ENCODE measurements around the gene C11orf52. TPM values are rescaled to one million over a fixed set of nuclear protein-coding genes. Genes with fewer than 3 reads are reported as not detected.

C11orf52 gene
- total RNA-seq, 2 experiments from 2014 or later: not detected

DNA sequence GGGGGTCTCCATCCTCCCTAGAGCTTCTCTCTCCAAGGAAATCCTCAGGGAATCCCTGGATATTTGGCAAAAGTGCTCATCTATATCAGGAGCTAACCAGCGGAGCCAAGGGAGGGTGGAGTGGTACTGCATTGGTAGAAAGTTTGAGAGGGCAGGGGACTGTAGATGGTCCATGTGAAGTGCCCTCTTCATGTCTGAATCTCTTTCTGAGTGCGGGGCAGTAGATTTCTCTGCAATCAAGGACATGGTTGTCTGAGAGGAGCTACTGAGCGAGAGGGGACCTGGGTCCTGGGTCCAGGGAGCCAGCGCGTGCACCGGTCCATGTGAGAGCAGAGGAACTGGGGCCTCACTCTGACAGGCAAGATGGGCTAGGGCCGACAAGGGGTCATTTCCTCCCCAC lies 19.1 kb downstream of the C11orf52 start:
- DNase-seq (no peak), ATAC-seq (no peak)
- intact Hi-C loops (cut with micrococcal nuclease): loop anchor here (5.0 to 10.0 kb wide), 2 partner anchors 39 to 87 kb away; partner anchors contain the start of gene DLAT
- ChIA-PET POLR2A (interaction anchor here (0.8 to 3.2 kb wide), 5 partner anchors 11 to 146 kb away, joined by 3 to 16 read pairs (median 3); no protein-coding TSS in a partner anchor), CTCF (interaction anchor here (0.6 to 19.6 kb wide), 4 partner anchors 9 to 368 kb away, joined by 3 to 223 read pairs (median 8); no protein-coding TSS in a partner anchor)
- Mint-ChIP-seq H3K4me3 (peak overlapping the region; percentile 75), H3K36me3 (ENCODE audit: low read depth) (no peaks in the 10 kb centered on the region), H3K27me3 (no peaks in the 10 kb centered on the region), H3K4me1 (ENCODE audit: low read depth) (peaks cover 57% of the 10 kb centered on the region), H3K9me3 (no peaks in the 10 kb centered on the region), H3K27ac (peak overlapping the region; percentile 82)
- TF ChIP-seq, protein P1, sequence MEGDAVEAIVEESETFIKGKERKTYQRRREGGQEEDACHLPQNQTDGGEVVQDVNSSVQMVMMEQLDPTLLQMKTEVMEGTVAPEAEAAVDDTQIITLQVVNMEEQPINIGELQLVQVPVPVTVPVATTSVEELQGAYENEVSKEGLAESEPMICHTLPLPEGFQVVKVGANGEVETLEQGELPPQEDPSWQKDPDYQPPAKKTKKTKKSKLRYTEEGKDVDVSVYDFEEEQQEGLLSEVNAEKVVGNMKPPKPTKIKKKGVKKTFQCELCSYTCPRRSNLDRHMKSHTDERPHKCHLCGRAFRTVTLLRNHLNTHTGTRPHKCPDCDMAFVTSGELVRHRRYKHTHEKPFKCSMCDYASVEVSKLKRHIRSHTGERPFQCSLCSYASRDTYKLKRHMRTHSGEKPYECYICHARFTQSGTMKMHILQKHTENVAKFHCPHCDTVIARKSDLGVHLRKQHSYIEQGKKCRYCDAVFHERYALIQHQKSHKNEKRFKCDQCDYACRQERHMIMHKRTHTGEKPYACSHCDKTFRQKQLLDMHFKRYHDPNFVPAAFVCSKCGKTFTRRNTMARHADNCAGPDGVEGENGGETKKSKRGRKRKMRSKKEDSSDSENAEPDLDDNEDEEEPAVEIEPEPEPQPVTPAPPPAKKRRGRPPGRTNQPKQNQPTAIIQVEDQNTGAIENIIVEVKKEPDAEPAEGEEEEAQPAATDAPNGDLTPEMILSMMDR (IDR thresholded peaks at IDR 0.05): no peak

GRCh38 chr11:111938687-111939160 lies 20.0 kb downstream of the C11orf52 start:
- TF ChIP-seq, protein P1 (IDR thresholded peaks at IDR 0.05): no peak
- ChIA-PET POLR2A (interaction anchor here (0.7 to 3.2 kb wide), 6 partner anchors 11 to 146 kb away, joined by 3 to 16 read pairs (median 4); no protein-coding TSS in a partner anchor), CTCF (interaction anchor here (2.0 to 19.6 kb wide), 2 partner anchors 13 to 42 kb away, joined by 12 to 223 read pairs; no protein-coding TSS in a partner anchor)
- intact Hi-C loops (cut with micrococcal nuclease): loop anchor here (5.0 to 10.0 kb wide), 2 partner anchors 39 to 86 kb away; partner anchors contain the start of gene DLAT
- no peaks in the 10 kb centered on the region for H3K9me3 Mint-ChIP-seq
- peaks cover 54% of the 10 kb centered on the region for H3K4me1 Mint-ChIP-seq (ENCODE audit: low read depth)
- H3K36me3 Mint-ChIP-seq (ENCODE audit: low read depth): no peaks in the 10 kb centered on the region
- peak; percentile 59 for ATAC-seq
- no peaks in the 10 kb centered on the region for H3K27me3 Mint-ChIP-seq
- peak overlapping the region; percentile 75 for H3K4me3 Mint-ChIP-seq
- H3K27ac Mint-ChIP-seq: peak overlapping the region; percentile 82
- peak; percentile 51 for DNase-seq

DNA sequence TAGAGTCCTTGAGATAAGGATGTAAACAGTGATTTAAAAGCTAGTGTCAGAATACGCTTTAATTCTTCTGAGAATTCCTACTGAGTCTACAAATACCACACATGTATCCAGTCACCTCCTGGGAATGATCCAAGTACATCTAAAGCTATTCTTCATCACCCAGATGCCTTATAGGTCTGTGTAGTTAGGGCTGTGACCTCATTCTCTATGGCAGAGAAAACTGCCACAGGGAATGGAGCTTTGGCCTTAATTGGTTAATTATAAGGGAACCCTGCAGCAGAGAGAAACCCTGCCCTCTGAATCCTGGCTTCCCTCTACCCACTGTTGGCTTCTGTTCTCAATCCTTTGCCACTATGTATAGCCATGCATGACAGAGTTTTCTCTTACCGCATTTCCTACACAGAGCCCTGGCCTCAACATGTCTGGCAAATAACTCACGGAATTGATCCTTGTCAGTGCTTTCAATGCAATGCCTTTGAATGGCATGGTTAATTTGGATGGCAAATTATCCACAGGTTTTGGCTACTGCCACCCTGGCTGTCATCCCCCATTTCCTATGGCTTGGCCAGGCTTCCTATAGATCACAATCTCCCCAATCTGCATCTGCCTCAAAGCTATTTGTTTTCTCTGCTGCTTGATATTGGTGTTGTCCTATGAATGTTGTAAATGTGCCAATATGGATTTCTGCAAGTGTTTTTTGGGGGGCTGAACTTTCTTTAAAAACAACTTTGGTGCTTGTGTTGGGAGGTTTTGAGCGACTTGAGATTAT lies 21.3 kb downstream of the C11orf52 start:
- Mint-ChIP-seq H3K4me3 (no peak overlapping the region), H3K27me3 (no peaks in the 10 kb centered on the region), H3K27ac (no peak overlapping the region), H3K9me3 (no peaks in the 10 kb centered on the region), H3K36me3 (ENCODE audit: low read depth) (no peaks in the 10 kb centered on the region), H3K4me1 (ENCODE audit: low read depth) (peaks cover 58% of the 10 kb centered on the region)
- intact Hi-C loops (cut with micrococcal nuclease): loop anchor here (5.0 to 10.0 kb wide), 2 partner anchors 37 to 85 kb away; partner anchors contain the start of gene DLAT
- ChIA-PET CTCF (interaction anchor here (0.6 to 19.6 kb wide), 3 partner anchors 8 to 55 kb away, joined by 3 to 223 read pairs (median 3); no protein-coding TSS in a partner anchor), POLR2A (interaction anchor here (3.2 kb wide), 1 partner anchor 13 kb away, joined by 16 read pairs; no protein-coding TSS in a partner anchor)
- ATAC-seq (no peak), DNase-seq (no peak)
- TF ChIP-seq, protein P1 (IDR thresholded peaks at IDR 0.05): no peak

GRCh38 chr11:111941963-111942362 lies 23.2 kb downstream of the C11orf52 start:
- TF ChIP-seq, protein P1 (IDR thresholded peaks at IDR 0.05): no peak
- Mint-ChIP-seq H3K4me1 (ENCODE audit: low read depth) (peaks cover 43% of the 10 kb centered on the region), H3K36me3 (ENCODE audit: low read depth) (no peaks in the 10 kb centered on the region), H3K27me3 (no peaks in the 10 kb centered on the region), H3K27ac (no peak overlapping the region), H3K4me3 (no peak overlapping the region), H3K9me3 (no peaks in the 10 kb centered on the region)
- ChIA-PET CTCF (interaction anchor here (2.0 to 19.6 kb wide), 2 partner anchors 10 to 39 kb away, joined by 12 to 223 read pairs; no protein-coding TSS in a partner anchor), POLR2A (no interaction called here)
- no peak for ATAC-seq
- intact Hi-C loops (cut with micrococcal nuclease): no loop called here
- no peak for DNase-seq

All from activated CD8-positive, alpha-beta T cell treated with anti-CD3 and anti-CD28 coated beads for 36 hours (primary cell).